Activated CD8-positive, alpha-beta memory T cell treated with anti-CD3 and anti-CD28 coated beads, Interleukin-2, amount 50 U/mL, for 4 hours (primary cell): ENCODE measurements around the gene GGTA1.
"Not testable (repeated sequence)": the region's sequence is repeated elsewhere in the genome, so short reads cannot be mapped to it uniquely, and the experiment has no call there.

Source experiments
- DNase-seq: peaks from one replicate; pipeline ENCODE4 v3.0.0-alpha.2; 2020

Gene GGTA1

DNA sequence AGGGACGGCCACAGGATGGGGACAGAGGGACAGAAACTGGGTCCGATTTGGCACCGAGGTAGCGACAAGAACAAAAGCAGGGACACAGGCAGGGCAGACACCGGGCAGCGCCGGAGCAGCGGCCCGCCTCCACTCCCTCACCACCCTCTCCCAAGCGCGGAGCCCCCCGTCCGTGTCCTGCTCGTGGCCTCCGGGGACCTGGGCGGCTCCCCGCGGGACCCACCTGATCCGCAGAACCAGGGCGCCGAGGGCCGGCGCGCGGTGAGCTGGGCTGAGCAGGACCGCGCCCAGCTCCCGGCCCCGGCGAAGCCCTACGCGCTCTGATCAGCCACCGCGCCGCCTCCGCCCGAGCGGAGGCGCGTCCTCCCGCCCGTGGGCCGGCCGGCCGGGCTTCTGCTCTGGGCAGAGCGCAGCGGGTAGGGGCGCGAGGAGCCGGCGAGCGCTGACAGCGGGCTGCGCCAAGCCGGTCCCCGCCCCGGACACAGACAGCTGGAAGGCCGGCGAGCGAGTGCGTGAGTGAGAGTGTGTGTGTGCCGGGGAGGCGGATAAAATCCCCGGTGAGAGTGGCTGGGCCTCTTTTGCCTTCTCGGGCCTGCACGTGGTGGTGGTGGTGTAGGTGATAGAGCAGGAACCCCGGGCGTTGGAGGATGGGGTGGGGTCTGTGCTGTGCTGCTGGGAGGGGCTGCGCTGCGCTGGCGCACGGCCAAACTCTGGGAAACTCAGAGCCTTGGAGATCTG is at the start of gene GGTA1:
Gene GGTA1, minus strand, starts transcription at position 418 of the 738 bp plus-strand sequence. CDS start 31,922 bp downstream, outside the sequence.
- no peak for DNase-seq

DNA sequence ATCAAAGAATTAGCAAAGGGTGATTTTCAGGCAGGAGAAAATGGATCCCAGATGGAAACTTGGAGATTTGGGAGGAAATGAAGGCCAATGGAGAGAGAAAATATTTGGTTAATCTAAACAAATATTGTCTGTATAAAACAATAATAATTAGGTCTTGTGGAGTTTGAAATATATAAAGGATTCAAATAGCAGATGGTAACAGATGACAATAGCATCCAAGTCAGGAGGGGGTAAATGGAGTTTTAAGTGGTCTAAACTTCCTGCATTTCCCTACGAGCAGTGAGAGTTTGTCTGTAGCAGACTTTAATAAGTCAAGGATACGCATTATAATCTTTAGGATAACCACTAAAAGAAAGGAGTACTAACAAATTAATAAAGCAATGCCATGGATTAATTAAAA is 49.0 kb upstream of the GGTA1 start:
- no peak for DNase-seq

DNA sequence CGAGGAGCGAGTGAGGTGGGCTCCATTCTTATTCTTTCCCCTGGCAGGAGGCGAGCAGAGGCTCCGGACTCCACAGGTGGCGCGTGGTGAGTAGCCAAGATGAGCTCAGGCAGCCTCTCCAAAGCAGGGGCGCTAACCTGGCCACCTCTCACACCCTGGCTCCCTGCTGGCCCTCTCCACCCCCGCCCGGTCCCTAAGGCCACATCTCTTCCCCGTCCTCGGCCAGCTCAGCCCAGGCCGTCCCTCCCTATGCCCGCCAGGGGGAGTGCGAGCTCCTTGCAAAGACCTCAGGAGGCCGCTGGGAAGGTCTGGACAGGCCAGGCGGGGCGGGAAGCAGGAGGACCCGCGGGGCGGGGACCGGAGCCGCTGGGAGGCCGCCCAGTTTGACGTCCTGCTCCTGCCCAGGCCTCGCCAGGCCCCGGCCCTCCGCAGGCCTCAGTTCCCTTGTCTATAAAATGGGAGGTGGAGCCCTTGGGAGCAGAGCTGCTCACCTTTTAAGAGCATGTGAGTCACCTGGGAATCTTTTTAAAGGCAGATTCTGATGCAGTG is 46.3 kb upstream of the GGTA1 start:
- peak; percentile 61 for DNase-seq

DNA sequence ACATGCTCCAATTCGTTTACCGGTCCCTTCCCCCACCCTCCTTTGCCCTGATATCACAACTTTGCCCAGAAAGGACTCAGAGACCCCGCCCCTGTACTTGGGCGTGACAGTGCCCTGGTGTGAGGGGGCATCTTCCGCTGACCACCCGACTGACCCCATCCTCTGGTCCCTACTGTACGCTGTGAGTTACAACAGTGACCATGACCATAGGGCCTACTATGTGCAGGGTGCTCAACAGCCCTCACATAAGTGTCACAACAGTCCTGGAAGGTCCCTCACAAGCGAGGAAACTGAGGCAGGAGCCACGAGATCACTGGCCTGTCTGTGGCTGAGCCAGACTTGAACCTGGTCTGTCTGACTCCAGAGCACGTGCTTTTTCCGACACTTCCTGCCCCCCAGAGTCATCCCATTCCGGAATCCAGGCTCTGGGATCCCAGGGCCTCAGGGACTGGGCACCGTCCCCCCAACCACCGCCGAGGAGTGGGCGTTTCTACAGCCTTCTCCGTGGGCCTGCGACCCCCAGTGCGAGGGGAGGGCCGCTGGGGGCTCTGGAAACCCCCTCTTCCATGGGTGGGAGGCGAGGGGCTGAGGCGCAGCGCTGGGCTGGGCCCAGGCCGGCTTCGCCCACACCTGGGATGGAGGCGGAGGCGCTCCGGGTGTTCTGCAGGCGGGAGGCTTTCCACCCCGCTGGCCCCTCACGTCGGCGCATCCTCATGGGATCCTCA is 45.7 kb upstream of the GGTA1 start:
- no peak for DNase-seq

DNA sequence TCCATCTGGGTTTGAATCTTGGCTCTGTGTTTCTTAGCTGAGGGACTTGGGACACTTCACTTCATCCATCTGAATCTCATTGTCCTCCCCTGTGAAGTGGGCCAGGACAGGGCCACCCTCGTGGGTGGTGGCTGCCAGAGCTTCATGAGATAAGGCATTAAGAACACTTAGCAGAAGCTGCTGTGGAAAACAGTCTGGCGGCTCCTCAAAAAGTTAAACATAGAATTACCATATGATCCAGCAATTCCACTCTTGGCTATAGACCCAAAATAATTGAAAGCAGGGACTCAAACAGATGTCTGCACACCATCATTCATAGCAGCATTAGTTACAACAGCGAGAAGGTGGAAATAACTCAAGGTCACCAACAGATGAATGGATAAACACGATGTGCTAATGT is 42.4 kb upstream of the GGTA1 start:
- no peak for DNase-seq

DNA sequence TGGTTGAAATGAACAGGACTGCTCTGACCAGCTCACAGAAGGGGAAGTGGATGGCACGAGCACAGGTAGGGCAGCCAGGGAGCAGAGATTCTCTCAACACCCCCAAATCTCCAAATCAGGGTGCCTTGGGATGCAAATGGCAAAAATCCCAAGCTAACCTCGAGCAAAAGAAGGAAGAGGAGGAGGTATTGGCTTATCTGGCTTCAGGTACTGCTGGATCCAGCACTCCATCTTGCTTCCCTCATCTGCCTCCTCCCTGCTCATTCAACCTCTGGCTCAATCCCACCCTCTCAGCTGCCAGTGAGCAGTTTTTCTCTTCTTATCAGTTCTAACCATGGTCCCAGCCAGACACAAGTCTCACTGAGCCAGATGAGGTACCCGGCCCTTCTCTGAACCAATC is 41.6 kb upstream of the GGTA1 start:
- DNase-seq, result no peak

DNA sequence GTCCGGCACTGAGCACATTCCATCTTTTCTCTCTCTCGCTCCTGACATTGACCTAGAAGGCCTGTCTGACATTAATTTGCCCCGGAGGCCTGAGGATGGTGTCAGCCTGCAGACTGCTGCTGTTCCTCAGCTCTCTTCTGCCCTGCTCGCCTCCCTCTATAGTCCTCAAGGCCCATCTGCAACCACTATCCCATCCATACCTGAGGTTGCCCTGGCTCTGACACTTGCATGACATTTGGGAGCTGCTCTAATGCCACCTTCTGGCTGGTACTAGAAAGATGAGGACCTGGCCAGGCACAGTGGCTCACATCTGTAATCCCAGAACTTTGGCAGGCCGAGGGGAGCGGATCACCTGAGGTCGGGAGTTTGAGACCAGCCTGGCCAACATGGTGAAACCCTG is 38.6 kb upstream of the GGTA1 start:
- no peak for DNase-seq

DNA sequence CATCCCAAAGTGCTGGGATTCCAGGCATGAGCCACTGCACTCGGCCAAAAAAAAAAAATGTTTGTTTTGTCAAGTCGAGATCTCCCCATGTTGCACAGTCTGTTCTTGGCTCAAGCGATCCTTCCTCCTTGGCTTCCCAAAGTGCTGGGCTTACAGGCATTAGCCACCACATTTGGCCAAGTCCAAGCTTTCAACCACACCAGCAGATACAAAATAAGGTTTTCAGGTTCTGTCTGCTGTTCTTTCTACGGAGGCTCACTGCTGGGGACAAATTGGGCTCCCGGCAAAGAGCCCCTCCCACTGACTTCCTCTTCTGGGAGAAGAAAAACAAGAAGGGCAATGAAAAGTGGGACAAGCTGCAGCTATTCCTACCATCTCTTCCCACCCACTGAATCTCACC is 37.6 kb upstream of the GGTA1 start:
- DNase-seq, result no peak

DNA sequence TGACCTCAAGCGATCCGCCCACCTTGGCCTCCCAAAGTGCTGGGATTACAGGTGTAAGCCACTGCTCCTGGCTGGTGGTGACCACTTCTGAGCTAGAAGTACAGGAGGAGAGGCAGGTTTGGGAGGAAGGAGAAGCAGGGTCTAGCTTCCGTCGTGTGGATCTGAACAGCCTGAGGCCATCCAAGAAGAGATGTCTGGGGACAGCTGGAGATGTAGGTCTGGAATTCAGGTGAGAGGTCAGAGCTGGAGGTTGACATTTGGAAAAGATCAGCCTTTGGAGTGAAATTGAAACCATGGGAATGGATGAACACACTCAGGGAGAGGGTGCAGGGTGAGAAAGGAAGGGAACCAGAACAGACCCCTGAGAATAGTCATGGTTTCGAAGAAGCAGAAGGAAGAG is 33.2 kb upstream of the GGTA1 start:
- no peak for DNase-seq

DNA sequence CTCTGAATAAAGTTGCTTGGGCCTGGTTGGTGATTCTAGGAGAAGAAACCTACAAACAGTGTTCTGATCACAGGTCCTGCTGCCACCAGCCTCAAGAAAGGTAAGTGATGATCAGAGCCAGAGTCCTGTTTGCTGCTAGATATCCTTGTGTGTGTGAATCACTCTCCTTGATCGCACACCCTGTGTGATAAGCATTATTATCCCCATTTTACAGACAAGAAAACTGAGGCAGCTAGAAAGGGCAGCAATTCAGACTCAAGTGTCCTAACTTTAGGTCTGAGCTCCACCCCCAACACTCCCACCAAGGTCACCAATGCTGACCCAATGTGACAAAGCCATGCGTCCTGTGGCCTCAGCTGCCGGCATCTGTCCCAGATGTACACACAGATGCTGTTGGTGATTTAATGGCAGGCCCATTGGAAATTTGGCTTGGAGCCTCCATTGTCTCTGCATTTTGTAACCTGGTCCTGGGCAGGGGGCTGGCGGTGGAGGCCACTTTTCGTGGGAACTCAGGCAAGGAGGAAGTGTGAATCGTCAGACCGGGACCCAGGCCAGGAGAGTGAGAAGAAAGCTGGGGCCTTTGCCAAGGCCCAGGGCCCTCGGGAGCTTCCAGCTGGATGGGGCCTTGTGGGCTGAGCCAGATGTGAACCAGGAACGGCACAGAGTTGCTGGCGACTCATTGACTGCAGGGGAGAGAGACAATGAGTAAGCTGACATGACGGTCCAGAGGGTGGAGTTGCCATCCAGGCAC is 29.8 kb upstream of the GGTA1 start:
- DNase-seq, result no peak

DNA sequence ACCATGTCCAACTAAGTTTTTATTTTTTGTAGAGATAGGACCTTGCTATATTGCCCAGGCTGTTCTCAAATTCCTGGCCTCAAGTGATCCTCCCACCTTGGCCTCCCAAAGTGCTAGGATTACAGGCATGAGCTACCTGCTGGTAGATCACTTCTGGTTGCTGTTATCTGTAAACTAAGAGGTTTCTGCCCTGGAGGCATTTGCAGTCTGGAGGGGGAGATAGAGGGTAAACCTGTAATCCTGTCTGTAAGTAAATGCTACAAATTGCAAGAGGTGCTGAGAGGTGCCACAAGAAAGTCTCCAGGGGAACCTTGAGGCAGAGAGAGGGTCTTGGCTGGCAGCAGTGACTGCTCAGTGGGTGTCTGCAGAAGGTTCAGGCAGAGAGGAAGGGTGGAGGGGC is 29.0 kb upstream of the GGTA1 start:
- DNase-seq, result no peak

DNA sequence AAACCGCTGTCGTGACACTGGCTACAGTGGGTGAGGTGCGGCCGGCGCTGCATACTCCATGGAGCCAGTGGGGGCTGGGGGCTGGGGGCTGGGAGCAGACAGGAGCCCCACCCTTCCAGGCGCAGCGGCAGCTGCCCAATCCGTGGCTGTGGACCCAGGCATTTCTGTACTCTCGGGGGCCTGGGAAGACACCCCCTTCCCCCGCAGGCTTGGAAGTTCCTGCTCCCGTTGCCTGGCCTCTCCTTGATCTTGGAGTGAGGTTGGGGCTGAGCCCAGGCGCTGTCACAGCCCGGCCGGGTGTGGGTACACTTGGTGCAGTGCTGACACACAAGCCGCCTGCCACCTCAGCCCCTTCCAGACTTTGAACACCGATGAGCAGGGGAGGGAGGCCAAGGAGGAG is 27.7 kb upstream of the GGTA1 start:
- no peak for DNase-seq

DNA sequence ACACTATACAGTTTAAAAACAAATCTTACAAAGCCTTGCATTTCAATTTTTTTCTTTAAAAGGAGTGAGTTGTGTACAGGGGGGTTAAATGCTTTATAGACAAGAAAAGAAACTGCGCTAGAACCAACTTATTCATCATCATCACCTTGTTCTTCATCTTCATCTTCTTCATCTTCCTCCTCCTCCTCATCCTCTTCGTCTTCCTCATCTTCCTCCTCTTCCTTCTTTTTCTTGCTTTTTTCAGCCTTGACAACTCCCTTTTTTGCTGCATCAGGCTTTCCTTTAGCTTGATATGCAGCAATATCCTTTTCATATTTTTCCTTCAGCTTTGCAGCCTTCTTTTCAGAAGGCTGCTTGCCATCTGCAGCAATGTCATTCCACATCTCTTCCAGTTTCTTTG is 20.0 kb upstream of the GGTA1 start:
- DNase-seq, result not testable (repeated sequence)

DNA sequence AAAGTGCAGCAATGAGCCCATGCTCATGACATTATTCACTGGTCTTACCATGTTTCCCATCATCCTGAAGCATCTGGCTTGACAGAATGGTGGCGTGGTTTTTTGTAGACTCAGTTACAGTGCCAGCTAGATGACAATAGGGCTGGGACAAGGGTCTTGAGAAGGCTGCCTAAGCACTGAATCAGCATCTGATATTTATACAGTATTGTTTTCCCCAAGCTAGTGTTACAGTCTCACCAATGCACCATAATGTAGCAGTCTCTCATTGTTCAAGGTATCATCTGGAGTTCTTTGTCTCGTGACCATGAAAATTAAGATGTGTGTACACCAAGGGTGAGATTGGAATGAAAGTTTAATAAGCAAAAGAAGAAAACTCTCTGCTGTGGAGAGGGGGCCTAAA is 19.0 kb upstream of the GGTA1 start:
- no peak for DNase-seq

DNA sequence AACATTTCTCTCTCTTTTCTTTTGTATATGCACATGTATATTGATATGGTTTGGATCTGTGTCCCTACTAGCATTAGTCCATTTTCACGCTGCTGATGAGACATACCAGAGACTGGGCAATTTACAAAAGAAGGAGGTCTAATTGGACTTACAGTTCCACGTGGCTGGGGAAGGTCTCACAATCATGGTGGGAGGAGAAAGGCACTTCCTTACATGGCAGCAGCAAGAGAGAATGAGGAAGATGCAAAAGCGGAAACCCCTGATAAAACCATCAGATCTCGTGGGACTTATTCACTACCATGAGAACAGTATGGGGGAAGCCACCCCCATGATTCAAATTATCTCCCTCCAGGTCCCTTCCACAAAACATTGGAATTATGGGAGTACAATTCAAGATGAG is 13.5 kb upstream of the GGTA1 start:
- DNase-seq, result not testable (repeated sequence)

DNA sequence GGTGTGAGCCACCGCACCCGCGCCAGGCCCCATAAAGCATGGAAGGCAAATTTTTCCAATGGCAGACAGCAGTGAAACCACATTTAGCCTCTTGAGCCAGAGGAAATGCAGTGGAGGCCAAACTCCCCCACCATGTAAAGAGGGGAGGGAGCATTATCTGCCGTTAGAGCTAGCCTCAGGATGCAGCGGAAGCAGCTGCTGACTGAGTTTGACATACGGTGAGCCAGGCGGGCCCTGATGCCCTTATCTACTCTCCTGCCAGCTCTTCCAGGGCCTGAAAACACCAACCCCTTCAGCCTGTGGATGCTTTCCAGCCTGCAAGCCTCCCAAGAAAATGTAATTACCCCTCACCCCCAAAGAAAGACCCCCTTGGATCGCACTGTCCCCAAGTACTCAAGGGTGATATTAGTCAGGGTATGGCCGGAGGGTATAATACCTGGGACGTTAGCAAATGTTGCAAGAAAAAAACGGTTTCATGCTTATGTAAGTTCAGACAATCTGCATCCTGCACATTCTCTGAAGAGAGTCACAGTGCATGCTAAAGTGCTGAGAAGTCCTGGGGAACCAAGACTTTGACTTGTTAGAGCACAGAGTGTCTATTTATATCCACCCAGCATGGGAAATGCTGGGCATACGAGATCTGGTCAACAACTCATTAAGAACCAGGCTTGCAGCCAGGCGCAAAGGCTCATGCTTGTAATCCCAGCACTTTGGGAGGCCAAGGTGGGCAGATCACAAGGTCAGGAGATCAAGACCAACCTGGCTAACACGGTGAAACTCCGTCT is 11.3 kb upstream of the GGTA1 start:
- no peak for DNase-seq

DNA sequence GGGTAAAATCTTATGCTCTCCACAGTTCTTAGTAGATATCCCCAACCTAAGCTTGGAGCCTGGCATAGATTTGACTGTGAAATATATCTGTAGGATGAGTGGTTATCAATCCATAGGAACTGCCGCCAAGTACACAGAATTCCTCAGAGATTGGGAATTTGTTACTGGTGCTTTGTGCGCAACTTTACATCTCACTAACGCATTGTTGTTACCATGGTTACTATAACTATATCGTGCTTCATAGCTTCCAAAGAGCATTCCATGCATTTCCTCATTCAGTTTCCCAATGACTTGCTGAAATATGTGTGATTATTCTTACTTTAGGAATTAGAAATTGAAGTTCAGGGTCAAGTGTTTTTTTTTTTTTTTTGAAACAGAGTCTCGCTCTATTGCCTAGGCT is 9.5 kb upstream of the GGTA1 start:
- DNase-seq, result no peak

DNA sequence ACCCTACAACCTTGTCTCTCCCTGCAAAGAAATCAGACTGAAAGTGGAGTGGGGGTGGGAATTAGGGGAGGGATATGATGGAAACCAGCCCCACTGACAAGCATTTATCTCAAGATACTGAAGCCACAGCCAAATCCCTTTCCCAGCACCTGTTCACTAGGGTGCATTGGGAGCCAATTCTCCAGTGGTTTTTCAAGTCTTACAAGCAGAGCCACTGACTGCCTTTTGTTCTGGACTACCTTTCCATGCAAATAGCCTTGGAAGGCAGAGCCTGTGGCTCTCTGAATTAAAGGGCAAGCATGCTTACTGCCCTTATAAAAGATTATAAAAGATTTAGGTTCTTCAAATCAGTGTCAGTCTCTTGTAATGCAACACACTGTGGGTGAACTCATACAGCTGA is 8.8 kb upstream of the GGTA1 start:
- no peak for DNase-seq

DNA sequence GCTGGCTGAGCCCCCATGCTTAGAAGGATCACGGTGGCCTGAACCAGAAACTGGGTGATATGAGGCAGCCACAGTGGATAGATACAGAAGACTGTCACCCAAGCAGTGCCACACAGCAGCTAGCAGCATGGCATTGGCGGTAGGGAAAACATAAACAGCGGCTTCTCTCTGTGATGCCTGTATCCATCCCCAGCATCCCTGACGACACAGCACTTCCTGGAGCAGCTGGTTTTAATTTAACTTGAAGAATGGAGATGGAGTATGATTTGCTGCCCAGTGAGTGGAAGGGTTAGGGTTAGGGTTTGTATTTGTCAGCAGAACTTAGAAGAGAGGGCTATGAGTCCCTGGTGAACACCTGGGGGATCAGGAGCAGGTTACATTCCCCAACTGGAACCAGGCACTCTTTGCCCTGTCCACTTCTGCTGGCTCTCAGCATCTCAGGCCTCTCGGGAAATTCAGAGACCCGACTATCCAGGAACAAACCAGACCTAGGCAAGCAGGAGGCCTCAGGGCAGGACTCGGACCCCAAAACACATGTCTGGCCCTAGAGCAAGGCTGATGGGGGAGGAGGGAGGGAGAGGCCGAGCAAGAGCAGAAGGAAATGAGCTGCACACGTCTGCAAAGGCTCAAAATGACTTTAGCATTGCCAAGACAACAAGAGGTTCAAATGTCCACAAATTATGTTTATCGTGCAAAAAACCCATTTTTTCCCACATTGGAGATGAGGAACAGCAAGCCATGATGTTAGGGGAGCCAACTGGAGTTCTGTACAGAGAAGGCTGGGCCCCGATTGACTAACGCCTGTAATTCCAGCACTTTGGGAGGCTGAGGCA is 6.5 kb upstream of the GGTA1 start:
- no peak for DNase-seq

DNA sequence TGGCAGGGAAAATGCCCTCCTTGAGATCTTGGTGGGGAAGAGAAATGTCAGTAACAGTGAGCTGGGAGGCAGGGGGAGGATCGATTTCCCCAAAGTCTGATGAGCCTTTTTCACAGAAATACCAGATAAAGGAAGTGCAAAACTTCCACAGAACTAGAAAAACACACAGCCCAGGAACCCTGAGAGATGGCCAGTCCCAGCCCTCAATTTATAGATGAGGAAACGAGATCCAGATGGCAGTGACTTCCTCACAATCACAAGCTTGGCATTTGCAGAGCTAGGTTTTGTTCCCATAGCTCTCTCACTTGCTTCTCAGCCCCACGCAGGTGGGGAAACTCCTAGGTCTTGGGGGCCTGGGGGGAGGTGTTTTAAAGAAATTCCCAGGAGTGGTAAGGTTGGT is 3.8 kb upstream of the GGTA1 start:
- DNase-seq, result no peak

DNA sequence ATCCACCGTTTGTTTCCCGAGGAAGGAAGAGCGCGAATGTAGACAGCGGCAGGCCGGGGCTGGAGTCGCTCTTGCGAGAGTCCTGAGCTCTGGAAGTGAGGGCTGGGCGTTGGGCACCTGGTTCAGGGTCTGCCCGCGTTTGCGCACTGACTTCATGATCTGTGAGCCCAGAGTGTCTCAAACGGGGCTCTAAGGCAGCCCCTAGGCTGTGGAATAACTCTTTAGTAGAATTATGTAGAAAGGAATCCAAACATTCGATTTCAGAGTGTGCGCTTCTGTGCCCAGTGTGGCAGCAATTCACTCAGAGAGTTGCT is 478 bp upstream of the GGTA1 start:
- no peak for DNase-seq

DNA sequence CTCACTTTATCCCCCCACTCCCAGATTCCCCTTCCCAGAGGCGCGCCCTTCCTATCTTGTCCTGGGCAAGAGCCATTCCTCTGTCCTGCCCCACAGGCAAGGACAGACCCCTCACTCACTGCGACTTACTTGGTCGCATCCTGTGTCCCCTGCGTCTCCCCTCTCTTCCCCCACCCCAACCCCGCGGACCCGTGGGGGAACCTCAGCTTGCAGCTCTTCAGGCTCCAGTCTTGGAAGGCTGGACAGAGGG is 542 bp downstream of the GGTA1 start:
- no peak for DNase-seq
